Fibroblast of skin of back (primary cell): ENCODE results near the gene TEAD1.
"Not testable (repeated sequence)": the region's sequence is repeated elsewhere in the genome, so short reads cannot be mapped to it uniquely, and the experiment has no call there.

Experiments
- DNase-seq: peaks from one replicate; pipeline ENCODE4 v3.0.0-alpha.2; 2013

TEAD1 gene

DNA sequence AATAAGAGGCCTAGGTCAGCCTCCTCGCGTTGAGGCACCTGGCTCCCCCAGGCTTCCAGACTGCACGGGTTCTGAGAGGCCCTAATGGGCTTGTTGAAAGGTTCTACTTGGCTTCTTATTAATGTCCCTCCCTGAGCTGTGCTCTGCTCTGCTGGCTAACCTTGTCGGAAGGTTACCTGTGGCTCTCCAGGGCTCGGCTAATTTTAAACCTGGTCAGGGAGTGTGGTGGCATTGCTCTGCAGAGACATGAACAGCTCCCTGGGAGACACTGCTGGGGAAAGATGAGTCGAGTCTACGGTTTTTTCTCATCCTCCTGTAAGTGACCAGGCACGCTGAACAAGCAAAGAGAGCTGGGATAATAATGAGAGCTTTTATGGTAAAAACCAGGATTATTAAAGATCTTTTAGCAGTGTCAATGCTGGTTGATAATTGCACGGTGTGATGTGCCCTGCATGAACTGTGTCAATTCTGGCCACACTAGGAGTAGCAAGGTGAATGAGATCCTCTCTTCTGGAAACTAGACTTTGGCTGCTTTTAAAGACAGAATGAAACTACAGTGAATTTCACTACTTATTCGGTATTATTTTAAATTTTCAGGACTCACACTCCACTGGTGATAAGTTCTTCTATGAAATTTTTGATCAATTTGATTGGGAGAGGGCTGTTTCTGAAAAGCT lies 70.7 kb downstream of the TEAD1 start:
- DNase-seq, result no peak

DNA sequence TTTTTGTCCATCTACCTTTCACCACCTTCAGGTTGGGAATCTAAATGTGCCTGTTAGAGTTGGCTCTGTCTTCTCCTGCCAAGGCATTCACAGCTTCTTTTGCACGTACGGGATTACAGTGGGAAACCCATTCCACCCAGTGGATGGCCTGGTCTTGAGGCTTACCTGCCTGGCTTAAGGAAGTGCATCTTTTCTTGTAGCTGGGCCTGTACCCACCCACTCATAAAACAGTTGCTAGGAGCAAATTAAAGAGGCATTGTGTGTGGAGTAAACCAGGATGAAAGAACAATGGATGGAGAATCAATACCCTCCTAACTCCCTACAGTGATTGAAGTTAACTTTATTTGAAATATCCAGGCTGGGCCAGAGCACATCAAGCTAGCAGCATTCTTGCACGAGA lies 71.6 kb downstream of the TEAD1 start:
- no peak for DNase-seq

DNA sequence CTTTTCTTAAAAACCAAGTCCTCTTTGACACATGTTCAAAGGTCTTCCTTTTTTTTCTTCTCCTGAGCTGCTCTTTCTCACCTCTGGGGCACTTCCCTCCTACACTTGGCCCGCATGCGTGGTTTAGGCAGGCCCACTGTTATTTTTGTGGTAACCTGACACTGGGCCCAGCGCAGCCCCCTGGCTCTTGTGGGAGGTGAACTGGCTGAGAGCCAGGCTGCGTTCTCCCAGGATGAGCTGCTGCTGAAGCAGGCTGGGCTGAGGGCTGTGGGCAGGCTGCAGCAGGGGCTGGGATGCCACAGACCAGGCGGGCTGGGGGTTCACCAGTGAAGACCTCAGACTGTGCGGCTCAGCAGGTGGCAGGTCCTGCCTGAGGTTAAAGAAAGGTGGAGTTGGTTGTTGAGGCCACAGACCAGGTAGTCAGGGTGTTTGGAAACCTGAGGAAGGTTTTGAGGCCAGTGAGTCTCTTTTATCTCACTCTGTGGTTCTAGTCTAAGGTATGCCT lies 72.4 kb downstream of the TEAD1 start:
- DNase-seq, result peak; percentile 82

DNA sequence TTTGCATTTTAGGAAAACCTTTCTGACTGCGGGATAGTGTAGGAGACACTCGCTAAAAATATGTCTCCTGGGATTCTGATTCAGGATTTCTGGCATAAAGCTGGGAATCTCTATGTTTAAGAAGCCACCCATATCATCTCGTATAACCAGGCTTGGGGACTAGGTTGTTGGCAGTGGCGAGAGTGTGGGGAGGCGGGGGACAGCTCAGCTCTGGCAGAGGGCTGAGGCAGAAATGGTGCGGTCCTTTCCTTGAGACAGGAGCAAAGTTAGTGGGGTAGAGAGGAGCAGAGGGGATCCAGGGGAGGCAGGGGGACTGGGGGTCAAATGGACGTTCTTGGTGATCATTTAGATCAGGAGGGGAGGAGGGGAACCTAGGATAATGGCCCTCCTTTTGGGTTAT lies 74.3 kb downstream of the TEAD1 start:
- DNase-seq, result no peak

DNA sequence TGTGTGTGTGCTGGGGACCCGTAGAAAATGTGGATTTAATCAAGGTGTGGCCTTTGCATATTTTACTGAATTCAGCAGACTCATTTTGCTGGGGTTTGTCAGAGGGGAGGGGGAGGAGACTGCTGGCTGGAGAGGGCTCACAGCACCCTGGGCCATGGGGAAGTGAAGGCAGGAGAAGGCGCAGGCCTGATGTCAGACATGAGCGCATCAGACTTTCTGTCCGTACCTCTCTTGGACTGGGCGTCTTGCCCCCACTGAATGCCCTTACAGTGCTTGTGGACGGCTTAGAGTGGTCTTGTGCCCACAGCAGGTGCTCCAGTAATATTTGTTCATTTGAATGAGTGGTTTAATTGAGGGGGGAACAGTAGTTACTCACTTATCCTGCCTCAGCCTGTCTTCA lies 75.2 kb downstream of the TEAD1 start:
- no peak for DNase-seq

DNA sequence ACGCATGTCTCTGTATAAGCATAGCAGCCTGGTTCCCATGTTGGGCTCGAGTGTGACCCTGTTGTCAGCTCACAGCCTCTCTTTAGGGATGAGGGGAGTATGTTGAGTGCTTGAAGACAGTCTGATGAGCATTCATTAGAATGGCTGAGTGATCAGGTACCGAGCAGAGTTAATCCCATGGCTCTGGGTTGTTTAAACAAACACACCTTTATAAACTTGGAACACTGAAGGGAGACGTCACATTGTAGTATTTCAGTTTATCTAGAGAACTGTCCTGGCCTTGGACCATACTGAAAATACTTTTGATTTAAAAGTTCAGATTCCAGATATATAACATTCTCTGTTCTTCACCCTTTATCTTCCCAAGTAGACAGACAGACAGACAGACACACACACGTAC lies 76.0 kb downstream of the TEAD1 start:
- DNase-seq, result no peak

DNA sequence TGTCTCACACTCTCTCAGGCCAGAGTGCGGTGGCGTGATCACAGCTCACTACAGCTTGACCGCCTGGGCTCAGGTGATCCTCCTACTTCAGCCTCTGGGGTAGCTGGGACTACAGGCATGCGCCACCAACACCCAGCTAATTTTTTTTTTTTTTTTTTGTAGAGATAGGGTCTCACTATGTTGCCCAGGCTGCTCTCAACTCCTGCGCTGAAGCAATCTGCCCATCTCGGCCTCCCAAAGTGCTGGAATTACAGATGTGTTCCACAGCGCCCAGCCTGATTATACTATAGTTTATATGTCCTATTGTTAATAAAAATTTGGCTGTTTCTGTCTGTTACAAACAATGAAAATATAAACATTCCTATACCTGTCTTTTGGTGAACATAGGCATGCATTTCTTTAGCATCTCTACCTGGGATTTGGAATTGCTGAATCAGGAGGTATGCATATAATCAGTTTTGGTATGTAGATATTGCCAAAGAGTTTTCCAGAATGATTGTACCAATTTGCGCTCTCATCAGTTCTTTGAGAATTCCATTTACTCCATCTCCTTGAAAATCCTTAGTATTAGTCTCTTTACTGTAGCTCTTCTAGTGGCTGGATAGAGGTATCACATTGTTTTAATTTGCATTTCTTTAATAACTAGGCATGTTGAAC lies 78.8 kb downstream of the TEAD1 start:
- DNase-seq, result no peak

DNA sequence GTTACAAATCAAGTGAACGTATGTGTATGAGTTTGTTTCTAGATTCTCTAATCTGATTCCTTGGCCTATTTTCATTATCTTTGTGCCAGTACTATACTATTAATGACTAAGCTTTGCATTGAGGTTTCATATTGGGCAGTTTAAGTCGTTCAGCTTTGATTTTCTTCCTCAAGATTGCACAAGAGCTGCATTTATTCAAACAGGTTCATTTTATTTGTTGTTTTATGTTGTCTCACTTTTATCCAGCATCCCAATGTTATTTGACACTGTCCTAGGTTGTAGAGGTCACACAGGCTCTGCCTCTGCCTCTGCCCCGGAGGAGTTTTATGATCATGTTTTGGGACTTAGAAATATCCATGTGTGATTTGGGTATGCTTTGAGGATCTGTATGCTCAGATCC lies 79.8 kb downstream of the TEAD1 start:
- DNase-seq, result no peak

DNA sequence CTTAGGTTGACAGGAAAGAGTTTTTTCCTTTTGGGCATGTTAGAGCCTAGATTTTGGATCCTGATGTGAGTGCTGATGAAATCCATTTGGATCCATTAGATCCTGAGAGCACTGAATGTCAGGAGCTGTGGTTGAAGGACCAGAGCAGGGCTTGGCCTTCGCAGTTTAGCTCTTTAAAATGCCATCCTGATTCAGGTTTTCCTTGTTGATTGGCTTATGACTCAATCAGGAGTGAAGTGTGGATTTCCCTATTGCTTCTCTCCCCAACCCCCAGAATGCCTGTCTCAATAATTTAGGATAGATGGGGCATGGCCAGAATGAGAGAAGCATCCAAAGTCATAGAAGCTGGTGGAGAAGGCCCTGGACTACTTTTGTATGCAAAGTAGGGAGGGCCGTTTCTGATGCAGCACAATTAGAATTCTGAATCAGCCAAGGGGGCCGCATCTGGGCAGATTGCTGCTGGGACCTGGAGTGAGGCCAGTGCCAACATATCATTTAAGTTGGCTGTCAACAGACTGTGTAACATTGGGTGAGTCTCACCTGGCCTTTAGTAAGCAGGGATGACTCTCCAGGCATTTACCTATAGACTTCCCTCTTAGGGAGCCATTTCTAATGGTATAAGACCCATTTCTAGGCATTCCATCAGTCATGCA lies 80.5 kb downstream of the TEAD1 start:
- no peak for DNase-seq

DNA sequence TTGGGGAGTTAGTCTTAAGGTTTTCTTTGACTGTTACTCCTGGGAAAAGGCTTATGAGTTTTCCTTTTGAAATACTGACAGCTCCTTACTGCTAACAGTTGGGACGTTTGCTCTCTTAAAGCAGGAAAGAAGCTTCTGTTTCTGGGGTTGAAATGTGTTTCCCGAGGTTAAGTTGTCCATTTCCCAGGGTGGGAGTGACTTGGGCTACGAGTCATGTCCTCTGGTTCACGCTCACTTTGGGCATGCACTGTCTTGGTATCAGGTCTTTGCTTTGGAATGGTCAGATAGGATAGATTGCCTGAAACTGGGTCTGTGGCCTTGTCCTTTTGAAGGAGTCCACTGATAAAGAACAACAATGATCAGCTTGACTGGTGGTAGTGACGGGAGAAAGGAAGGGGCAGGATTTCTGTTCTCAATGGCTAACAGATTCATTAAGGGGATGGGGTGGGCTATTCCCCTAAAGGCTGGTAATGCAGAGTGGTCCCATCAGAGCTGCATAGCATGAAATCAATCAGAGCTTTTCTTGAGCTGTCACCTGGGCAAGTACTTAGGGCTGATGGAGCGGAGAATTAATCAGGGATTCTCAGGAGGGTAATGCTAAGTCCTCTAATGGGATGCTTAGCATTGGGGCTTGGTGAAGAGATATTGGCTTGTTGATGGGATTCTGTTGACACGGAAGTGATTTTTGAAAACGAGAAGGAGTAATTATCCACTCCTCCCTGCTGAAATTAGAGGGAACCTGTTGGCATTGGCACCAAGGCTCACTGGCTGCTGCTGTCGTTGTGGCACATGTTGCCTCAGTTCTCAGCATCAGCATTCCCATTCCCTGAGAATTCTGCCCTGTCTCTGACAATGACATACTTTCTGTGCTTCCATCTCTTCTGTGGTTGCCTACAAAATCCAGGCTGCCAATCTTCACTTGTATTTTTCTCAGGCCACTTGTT lies 81.6 kb downstream of the TEAD1 start:
- peak; percentile 57 for DNase-seq

DNA sequence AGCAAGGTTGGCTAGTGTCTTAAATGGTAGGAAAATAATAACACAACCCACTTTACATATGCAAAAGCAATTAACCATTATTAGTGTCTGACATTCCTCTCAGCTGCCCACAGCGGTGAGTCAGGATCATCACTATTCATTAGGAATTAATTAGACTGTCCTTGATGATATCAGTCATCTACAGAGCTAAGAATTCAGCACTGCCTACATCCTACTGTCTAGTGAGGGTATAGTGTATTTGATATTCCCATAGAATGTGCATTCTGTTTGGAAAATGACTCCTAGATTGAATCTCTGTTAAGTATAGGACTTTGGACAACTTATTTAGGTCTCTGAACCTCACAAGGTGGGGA lies 82.2 kb downstream of the TEAD1 start:
- no peak for DNase-seq

DNA sequence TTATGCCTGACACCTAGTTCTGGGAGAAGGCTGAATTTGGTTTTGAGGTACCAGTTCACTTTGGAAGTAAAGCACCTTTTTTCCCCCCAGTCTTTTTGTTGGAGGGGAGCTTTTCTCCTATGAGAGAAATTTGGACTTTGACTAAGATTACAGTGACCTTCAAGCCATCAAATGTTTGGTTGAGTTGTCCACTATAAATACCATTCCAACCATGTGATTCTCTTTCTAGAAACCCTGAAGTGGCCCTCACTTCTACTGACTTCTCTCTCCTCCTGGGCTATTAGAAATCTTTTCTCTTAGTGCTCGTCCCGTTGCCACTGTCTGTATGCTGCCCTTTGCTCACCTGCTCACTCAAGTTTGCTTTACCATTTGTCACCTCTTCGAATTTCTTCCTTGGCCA lies 82.6 kb downstream of the TEAD1 start:
- DNase-seq, result no peak

DNA sequence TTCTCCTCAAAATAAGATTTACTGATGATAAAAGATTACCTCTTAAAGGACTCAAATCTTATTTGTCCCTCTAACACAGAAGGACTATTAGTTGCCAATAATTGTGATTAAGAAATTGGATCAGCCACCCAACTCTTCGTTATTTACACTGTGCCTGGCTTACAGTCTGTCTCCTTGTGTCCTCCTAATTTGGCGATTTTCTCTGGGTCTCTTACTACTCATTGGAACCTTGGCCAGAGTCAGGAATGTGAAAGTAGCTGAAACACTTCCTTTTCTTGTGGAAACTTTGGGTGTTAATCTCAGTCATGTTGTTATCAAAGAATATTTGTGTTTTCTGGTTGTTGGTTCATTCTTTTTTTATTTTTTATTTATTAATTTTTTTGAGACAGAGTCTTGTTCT lies 83.2 kb downstream of the TEAD1 start:
- no peak for DNase-seq

DNA sequence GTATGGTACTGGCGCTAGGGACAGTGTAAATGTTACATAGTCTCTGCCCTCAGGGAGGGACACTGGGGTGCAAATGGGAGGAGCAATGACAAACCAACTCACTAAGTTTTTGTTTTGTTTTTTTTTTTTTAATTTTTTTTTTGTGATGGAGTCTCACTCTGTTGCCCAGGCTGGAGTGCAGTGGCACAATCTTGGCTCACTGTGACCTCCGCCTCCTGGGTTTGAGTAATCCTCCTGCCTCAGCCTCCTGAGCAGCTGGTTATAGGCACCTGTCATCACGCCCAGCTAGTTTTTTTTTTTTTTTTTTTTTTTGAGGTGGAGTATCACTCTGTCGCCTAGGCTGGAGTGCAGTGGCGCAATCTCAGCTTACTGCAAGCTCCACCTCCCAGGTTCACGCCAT lies 83.9 kb downstream of the TEAD1 start:
- DNase-seq, result not testable (repeated sequence)

DNA sequence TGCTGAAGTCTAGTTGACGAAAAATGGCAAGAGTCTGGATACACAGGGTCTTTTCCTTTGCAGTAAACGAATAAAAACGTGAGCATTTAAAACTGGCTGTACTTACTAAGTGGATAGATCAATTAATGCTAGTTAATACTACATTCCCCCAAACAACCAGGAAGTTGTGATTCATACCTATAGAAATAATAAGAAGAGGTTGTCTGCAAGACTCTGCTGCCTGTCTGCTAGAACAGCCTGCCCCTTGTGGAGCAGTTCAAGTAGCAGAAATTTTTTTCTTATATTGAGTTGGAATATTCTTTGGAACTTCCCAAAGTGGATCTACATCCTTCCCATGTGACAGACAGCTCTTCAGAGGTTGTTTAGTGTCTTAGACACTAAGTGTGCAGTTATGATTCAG lies 86.8 kb downstream of the TEAD1 start:
- peak; percentile 43 for DNase-seq

DNA sequence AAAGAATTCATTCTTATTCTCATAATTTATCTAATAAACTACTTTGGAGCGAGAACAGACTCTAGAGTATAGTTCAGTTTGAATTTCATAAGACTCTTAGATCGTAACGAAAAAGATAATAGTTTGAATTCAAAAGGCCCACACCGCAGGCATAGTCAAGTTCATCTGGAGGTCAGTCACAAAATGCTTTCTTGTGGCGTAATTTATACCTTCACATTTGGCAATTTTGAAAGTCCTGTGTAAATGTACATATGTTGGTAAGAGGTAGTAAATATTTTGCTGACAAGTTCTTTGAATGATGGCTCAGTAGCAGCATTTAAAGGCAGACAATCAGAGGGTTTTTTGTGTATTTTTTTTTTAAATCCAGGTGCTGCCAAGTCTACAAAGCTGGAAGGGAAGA lies 88.1 kb downstream of the TEAD1 start:
- DNase-seq, result no peak

DNA sequence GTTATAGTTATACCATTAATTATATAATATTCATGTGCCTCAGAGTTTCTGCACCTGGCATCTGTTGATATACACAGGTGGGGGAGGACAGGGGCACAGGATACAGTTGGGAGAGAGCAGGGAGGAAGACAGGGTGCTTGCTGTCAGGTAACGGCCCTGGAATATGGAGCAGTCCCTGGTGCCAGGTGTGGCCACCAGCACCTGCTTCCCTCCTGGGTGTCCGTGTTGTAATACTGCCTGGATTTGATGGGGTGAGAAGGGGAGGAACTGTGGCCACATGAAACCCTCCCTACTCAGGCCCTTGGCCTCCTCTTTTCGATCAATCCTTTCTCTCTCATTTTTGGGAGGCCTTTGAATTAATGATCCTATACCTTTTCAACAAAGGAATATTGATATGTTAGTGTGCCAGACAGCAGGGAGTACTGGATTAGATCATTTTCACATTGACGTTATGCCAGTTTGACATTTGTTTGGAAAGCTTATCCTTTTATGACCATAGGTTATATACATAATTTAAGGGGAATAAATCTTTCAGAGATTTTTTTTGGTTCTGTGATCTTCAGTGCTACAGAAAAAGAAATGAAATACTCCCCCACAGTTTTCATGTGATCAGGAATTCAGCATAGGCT lies 88.6 kb downstream of the TEAD1 start:
- no peak for DNase-seq

DNA sequence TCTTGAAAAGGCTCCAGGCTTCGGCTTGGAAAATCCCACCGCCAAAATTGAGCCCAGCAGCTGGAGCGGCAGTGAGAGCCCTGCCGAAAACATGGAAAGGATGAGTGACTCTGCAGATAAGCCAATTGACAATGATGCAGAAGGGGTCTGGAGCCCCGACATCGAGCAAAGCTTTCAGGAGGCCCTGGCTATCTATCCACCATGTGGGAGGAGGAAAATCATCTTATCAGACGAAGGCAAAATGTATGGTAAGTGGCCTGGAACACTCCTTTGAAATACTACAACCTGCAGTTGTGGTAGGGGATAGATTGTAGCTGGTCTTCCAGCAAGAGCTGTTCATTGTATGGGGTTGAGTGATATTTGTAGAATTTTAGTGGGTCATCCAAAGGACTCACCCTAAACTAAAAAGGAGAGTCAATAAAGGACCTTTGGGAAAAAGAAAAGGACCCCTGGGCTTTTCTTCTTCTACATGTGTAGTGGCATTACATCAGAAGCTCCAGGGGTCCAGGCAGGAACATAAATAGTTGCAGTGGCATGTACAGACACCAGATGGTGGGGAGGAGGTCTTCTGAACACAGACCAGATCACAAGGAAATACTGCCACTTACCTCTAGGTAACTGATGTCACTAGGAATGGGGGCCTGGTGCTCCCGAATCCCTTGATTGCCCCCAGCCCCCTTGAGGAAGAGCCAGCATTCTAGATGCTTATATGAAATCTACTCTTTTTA lies 90.1 kb downstream of the TEAD1 start:
- DNase-seq, result no peak

DNA sequence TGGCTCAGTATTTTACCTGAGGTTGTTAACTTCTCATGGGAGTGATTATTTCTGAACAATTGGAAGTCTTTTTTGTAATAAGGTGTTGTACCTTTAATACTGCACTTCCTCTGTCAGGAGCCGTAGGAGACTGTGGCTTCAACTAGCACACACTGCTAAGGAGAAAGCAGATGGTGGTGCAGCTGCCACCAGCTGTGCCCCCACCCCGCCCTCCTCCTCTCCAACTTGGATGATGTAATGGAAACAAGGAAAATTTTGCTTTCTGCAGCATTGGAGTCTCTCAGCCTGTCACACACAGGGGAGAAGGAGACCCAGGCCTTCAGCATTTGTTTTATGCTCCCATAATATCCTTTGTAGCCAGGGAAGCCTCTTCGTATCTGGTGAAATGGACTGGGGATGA lies 91.2 kb downstream of the TEAD1 start:
- peak; percentile 47 for DNase-seq

DNA sequence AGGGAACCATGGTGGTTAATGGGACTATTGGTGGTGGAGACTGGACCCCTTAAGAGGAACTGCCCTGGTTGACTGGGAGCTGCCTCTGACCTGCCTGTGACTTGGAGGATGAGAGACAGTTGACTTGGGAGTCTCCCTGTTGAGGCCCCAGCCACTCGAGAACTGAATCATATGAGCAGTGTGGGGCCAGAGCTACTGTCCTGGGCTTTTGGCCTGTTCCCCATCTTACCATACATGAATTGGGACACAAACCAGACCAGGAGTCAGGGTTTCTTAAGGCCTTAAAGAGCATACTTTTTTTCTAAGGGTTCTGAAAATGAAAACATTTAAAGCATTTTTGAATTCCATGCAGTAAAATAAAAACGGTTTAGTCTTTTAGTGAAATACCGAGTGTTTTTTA lies 92.8 kb downstream of the TEAD1 start:
- DNase-seq, result no peak

DNA sequence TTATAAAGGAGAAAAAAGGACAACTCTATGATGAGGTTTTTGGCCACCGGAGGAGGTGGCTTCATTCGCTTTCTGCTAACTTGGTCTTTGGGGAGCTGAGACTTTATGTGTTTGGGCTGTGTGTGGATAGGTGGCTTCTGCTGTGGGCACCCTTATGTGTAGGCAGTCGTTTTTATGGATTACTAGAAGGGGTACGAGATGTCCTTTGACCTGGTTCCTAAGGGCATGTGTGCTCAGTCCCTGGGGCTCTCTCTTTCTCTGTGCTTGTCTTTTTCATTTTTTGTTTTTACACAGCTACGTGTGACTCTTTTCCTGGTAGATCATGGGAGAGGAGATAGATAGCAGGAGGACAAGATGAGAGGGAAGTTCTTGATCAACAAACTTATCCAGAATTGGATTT lies 93.4 kb downstream of the TEAD1 start:
- no peak for DNase-seq
